ENCODE results near the gene COL6A3. TPM values are rescaled to one million over a fixed set of nuclear protein-coding genes. Genes with fewer than 3 reads are reported as not detected.
"Not testable (repeated sequence)": the region's sequence is repeated elsewhere in the genome, so short reads cannot be mapped to it uniquely, and the experiment has no call there.

Gene COL6A3
- total RNA-seq, 1 experiment from 2014 or later = 204 TPM

- no peak for DNase-seq (ENCODE audit: low spot score)
Observed at GRCh38 chr2:237418300-237418699, 4.3 kb upstream of the COL6A3 start.

GRCh38 chr2:237412988-237413776 is 782 bp downstream of the COL6A3 start:
- DNase-seq (ENCODE audit: low spot score) = no peak

DNA sequence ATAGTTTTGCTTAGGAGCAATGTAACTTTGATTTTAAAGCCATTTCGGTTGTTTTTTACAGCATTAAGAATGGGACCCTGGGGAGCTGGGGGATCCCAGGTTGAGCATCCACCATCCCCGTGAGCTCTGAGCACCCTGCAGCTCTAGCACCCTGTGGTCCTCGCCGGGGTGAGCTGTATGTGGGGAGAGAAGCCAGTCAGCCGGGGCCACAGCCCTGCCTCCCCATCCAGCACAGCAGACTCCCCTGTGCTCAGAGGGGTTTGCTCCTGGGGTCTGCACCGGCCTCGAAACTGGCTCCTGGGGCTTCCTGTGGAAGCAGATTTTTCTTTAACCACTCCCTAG is 1.3 kb downstream of the COL6A3 start:
- no peak for DNase-seq (ENCODE audit: low spot score)

- DNase-seq (ENCODE audit: low spot score) = peak; percentile 43
Observed at GRCh38 chr2:237411683-237412423, 2.1 kb downstream of the COL6A3 start.

- no peak for DNase-seq (ENCODE audit: low spot score)
Observed at GRCh38 chr2:237411092-237411601, 2.8 kb downstream of the COL6A3 start.

DNA sequence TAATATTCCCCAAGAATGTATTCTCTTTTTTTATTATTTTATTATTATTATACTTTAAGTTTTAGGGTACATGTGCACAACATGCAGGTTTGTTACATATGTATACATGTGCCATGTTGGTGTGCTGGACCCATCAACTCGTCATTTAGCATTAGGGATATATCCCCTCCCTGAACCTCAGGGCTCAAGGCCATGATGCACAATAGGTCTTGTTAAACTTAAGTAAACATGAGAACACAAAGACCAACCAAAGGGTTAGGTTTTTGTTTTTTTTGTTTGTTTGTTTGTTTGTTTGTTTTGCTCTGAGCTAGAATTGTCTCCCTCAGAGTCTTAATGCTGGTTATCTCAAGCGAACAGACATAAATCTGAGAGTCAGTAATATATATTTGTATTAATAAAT is 4.7 kb downstream of the COL6A3 start:
- DNase-seq (ENCODE audit: low spot score) = not testable (repeated sequence)

DNA sequence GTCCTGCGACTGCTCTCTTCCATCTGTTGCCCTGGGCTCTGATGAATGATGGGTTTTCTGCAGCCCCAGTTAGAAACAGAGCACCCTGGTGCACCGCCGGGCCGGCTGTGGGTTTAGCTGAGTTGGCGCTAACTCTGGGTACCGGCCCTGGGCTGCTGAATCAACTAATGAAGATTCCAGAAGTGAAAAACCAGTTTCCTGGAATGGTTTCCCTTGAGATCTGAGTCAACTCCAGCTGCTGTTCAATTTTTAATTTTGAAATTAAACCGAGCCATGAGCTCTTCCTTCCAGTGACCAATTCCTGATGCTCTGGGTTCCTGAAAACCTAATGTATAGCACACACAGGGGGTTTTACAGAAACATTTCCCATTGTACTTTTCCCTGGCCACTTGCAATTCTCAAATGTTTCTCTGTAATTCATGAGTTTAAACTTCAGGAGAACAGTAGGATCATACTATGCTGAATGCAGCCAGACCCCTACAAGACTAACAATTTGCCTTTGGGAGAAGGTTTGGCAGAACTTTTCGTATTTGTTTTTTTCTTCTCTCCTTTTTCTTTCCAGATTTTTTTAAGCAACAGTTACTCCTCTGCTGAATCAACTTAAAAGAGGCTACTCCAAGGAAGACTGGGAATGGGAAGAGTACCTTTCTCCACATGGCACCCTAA is 5.5 kb downstream of the COL6A3 start:
- no peak for DNase-seq (ENCODE audit: low spot score)

GRCh38 chr2:237407700-237408099 is 6.3 kb downstream of the COL6A3 start:
- DNase-seq (ENCODE audit: low spot score) = no peak

GRCh38 chr2:237406371-237406895 is 7.5 kb downstream of the COL6A3 start:
- no peak for DNase-seq (ENCODE audit: low spot score)

- DNase-seq (ENCODE audit: low spot score) = no peak
Observed at GRCh38 chr2:237405605-237406004, 8.4 kb downstream of the COL6A3 start.

- no peak for DNase-seq (ENCODE audit: low spot score)
Observed at GRCh38 chr2:237405006-237405559, 8.9 kb downstream of the COL6A3 start.

- DNase-seq (ENCODE audit: low spot score) = no peak
Observed at GRCh38 chr2:237404413-237404812, 9.6 kb downstream of the COL6A3 start.

- no peak for DNase-seq (ENCODE audit: low spot score)
Observed at GRCh38 chr2:237403024-237403882, 10.7 kb downstream of the COL6A3 start.

- no peak for DNase-seq (ENCODE audit: low spot score)
Observed at GRCh38 chr2:237400199-237400598, 13.8 kb downstream of the COL6A3 start.

GRCh38 chr2:237397072-237397471 is 16.9 kb downstream of the COL6A3 start:
- DNase-seq (ENCODE audit: low spot score) = no peak

DNA sequence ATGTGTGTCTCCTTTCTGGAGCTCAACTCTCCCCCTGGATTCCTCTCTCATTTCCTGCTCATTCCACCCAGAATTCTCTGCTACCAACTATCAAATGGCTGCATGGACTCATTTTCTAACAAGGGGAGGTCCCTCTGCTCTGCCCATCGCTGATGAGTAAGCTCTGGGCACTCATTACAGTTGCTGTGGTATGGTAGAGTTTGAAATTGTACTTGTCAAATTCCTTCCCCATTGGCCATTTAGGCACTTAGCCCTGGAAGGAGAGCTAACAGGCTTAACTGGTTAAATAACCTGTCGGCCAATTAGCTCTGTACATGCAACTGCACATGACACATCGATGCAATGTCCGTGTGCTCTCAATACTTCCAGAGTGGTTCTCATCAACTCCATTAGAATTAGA is 20.4 kb downstream of the COL6A3 start:
- DNase-seq (ENCODE audit: low spot score) = no peak

GRCh38 chr2:237392186-237392585 is 21.8 kb downstream of the COL6A3 start:
- DNase-seq (ENCODE audit: low spot score) = no peak

GRCh38 chr2:237391140-237391539 is 22.8 kb downstream of the COL6A3 start:
- no peak for DNase-seq (ENCODE audit: low spot score)

- DNase-seq (ENCODE audit: low spot score) = no peak
Observed at GRCh38 chr2:237390235-237390634, 23.7 kb downstream of the COL6A3 start.

GRCh38 chr2:237389831-237390230 is 24.1 kb downstream of the COL6A3 start:
- no peak for DNase-seq (ENCODE audit: low spot score)

- DNase-seq (ENCODE audit: low spot score) = no peak
Observed at GRCh38 chr2:237388036-237388435, 25.9 kb downstream of the COL6A3 start.
